ENCODE results near the gene ZNF662. TPM values are rescaled to one million over a fixed set of nuclear protein-coding genes. Genes with fewer than 3 reads are reported as not detected.

Gene ZNF662
- total RNA-seq, 2 donors from 2014 or later: 8.6 to 15.5 TPM

DNA sequence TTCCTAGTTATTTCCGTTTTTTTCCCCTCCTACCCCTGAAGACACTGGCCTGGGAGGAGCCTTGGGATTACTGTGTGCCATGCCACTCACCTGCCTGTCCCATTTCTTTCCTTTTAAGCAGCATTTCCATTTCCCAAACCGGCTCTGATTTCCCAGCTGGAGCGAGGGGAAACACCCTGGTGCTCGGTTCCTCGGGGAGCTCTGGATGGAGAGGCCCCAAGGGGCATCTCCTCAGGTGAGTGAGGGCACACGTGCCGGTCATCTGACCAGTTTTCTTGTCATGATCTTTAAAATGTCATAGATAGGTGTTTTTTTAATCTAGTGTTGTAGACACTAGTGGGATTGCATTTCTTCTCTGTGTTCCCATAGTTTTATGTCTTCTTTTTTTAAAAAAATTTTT, 2.7 kb downstream of the ZNF662 start:
- DNase-seq (ENCODE audit: low spot score): no peak
- no peaks in the 10 kb centered on the region for H3K9me3 ChIP-seq
- 96% methylated on average over 7 of the region's 7 CpGs for WGBS
- H3K27me3 ChIP-seq (replicated peaks; ENCODE audit: insufficient read depth): no peaks in the 10 kb centered on the region
- intact Hi-C loops (cut with DNase I): no loop called here
- H3K4me3 ChIP-seq: no peak overlapping the region
- peaks cover 3% of the 10 kb centered on the region for H3K4me1 ChIP-seq (replicated peaks)
- no peak for TF ChIP-seq POLR2A (IDR thresholded peaks at IDR 0.05)
- TF ChIP-seq, protein P1, sequence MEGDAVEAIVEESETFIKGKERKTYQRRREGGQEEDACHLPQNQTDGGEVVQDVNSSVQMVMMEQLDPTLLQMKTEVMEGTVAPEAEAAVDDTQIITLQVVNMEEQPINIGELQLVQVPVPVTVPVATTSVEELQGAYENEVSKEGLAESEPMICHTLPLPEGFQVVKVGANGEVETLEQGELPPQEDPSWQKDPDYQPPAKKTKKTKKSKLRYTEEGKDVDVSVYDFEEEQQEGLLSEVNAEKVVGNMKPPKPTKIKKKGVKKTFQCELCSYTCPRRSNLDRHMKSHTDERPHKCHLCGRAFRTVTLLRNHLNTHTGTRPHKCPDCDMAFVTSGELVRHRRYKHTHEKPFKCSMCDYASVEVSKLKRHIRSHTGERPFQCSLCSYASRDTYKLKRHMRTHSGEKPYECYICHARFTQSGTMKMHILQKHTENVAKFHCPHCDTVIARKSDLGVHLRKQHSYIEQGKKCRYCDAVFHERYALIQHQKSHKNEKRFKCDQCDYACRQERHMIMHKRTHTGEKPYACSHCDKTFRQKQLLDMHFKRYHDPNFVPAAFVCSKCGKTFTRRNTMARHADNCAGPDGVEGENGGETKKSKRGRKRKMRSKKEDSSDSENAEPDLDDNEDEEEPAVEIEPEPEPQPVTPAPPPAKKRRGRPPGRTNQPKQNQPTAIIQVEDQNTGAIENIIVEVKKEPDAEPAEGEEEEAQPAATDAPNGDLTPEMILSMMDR (IDR thresholded peaks at IDR 0.05): no peak
- no peak for TF ChIP-seq POLR2AphosphoS5 (IDR thresholded peaks at IDR 0.05)
- peaks cover 3 to 6% of the 10 kb centered on the region in 2 donors for H3K36me3 ChIP-seq
- H3K27ac ChIP-seq: no peak overlapping the region

DNA sequence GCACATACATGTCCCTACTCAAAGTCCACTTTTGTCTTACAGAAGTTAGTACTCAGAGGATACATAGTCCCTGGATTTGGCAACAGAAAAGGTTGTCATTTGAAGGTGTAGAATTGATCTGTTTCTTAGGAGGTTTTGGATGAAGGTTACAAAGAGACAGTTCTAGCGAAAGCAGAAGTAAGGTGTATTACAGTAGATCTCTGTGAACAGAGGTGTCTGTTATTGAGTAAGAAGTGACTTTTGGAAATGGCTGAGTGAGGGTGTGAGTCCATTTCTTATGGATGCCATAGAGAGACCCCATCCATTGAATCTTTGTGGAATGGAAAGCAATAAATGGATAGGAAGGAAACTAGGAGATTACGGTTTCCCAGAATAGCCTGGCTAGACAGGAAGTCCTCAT, 5.6 kb downstream of the ZNF662 start:
- no peaks in the 10 kb centered on the region for H3K27me3 ChIP-seq (replicated peaks; ENCODE audit: insufficient read depth)
- WGBS: 99% methylated on average over 2 of the region's 2 CpGs
- no peak for TF ChIP-seq POLR2A (IDR thresholded peaks at IDR 0.05)
- no peak for DNase-seq (ENCODE audit: low spot score)
- peaks cover 3% of the 10 kb centered on the region for H3K4me1 ChIP-seq (replicated peaks)
- intact Hi-C loops (cut with DNase I): no loop called here
- H3K9me3 ChIP-seq: no peaks in the 10 kb centered on the region
- no peak overlapping the region for H3K27ac ChIP-seq
- H3K4me3 ChIP-seq: no peak overlapping the region
- H3K36me3 ChIP-seq: peaks cover 3 to 16% of the 10 kb centered on the region in 2 donors

DNA sequence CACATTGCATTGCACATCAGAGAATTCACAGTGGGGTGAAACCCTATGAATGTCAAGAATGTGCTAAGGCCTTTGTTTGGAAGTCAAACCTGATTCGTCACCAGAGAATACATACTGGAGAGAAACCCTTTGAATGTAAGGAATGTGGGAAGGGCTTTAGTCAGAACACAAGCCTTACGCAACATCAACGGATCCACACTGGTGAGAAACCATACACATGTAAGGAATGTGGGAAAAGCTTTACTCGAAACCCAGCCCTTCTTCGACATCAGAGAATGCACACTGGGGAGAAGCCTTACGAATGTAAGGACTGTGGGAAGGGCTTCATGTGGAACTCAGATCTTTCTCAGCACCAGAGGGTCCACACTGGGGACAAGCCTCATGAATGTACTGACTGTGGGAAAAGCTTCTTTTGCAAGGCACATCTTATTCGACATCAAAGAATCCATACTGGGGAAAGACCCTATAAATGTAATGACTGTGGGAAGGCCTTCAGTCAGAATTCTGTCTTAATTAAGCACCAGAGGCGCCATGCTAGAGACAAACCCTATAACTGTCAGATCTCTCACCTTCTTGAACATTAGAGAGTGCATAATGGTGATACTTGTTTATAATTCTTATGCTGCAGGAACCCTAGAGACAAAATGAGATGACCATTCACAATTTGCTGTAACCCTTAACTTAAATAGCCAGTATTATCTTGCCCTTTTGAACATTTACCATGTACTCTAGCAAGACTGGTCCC, 9.0 kb downstream of the ZNF662 start:
- H3K27ac ChIP-seq: no peak overlapping the region
- no peak for TF ChIP-seq POLR2A (IDR thresholded peaks at IDR 0.05)
- no peaks in the 10 kb centered on the region for H3K9me3 ChIP-seq
- WGBS: 98% methylated on average over 8 of the region's 8 CpGs
- H3K4me1 ChIP-seq (replicated peaks): no peaks in the 10 kb centered on the region
- intact Hi-C loops (cut with DNase I): no loop called here
- H3K36me3 ChIP-seq: peaks cover 3 to 16% of the 10 kb centered on the region in 2 donors
- no peak overlapping the region for H3K4me3 ChIP-seq
- no peaks in the 10 kb centered on the region for H3K27me3 ChIP-seq (replicated peaks; ENCODE audit: insufficient read depth)
- DNase-seq (ENCODE audit: low spot score): no peak

DNA sequence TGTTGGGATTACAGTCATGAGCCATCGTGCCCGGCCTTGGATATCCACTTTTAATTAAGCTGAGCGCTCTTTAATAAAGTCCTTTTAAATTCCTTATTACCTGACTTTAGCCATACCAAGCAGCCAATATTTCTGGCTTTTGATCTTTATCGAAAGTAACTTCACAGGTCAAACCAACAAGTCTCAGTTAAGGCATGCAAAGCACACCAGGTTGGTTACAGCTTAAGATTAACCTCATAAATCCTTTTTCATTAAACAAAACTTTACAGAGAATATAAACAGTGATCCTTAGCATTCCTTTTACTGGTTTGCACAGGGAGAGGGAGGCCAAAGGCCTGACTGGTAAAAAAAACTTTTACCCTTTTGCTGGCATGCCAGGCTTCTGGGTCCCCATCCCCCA, 17.7 kb downstream of the ZNF662 start:
- intact Hi-C loops (cut with DNase I): no loop called here
- Histone ChIP-seq H3K27ac (no peak overlapping the region), H3K4me3 (no peak overlapping the region), H3K4me1 (replicated peaks) (peaks cover 4% of the 10 kb centered on the region), H3K36me3 (no peaks in the 10 kb centered on the region), H3K9me3 (no peaks in the 10 kb centered on the region), H3K27me3 (replicated peaks; ENCODE audit: insufficient read depth) (no peaks in the 10 kb centered on the region)
- 27% methylated on average over 4 of the region's 4 CpGs for WGBS
- TF ChIP-seq POLR2A (IDR thresholded peaks at IDR 0.05) (no peak), POLR2AphosphoS5 (IDR thresholded peaks at IDR 0.05) (no peak)
- TF ChIP-seq, protein P1 (IDR thresholded peaks at IDR 0.05): no peak
- DNase-seq (ENCODE audit: low spot score): no peak

DNA sequence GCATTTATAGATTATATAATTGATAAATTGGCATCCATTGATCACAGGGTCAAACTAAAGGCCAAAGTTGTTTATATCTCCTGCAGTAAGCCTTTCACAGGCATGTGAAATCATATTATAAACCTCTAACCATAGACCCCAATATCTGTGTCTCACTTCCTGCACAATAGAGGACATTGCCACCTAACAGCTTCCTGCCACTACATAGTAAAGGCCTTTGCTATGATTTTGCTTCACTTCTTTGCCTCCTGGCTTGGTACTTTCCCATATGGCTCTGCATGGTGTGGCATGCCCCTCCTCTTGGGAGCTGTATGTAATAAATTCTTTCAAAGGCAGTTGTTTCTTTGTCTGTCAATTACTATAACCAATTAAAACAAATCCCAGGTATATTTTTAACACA, 20.4 kb downstream of the ZNF662 start:
- H3K27me3 ChIP-seq (replicated peaks; ENCODE audit: insufficient read depth): no peaks in the 10 kb centered on the region
- TF ChIP-seq POLR2AphosphoS5 (IDR thresholded peaks at IDR 0.05): no peak
- TF ChIP-seq POLR2A (IDR thresholded peaks at IDR 0.05): no peak
- TF ChIP-seq, protein P1 (IDR thresholded peaks at IDR 0.05): no peak
- H3K27ac ChIP-seq: no peak overlapping the region
- H3K36me3 ChIP-seq: no peaks in the 10 kb centered on the region
- no peak for DNase-seq (ENCODE audit: low spot score)
- H3K9me3 ChIP-seq: no peaks in the 10 kb centered on the region
- peaks cover 4% of the 10 kb centered on the region for H3K4me1 ChIP-seq (replicated peaks)
- H3K4me3 ChIP-seq: no peak overlapping the region
- intact Hi-C loops (cut with DNase I): no loop called here

DNA sequence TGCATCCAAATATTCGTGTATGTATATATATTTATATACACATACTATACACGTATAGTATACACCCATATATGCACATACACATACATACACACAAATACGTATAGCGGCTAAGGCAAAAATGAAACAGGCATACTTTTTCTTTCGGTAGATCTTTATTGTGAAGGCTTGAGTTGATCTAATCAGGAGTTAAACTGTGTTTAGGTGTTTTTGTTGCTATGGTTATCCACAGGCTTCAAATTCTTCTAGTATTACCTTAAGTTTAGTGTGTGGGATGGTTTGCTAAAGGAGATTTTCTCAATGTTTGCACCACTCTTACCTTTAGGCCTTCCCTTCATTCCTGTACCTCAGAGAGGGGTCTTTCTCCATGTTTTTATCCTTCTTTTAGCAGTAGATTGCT, 28.2 kb downstream of the ZNF662 start:
- intact Hi-C loops (cut with DNase I): no loop called here
- DNase-seq (ENCODE audit: low spot score): no peak
- H3K4me1 ChIP-seq (replicated peaks): no peaks in the 10 kb centered on the region
- no peaks in the 10 kb centered on the region for H3K27me3 ChIP-seq (replicated peaks; ENCODE audit: insufficient read depth)
- WGBS: 93% methylated on average over 5 of the region's 5 CpGs
- H3K36me3 ChIP-seq: no peaks in the 10 kb centered on the region
- H3K9me3 ChIP-seq: no peaks in the 10 kb centered on the region
- no peak overlapping the region for H3K4me3 ChIP-seq
- TF ChIP-seq POLR2A (IDR thresholded peaks at IDR 0.05) (no peak), POLR2AphosphoS5 (IDR thresholded peaks at IDR 0.05) (no peak)
- TF ChIP-seq, protein P1 (IDR thresholded peaks at IDR 0.05): no peak
- H3K27ac ChIP-seq: no peak overlapping the region

Measured in prostate gland (tissue), 2 donors.